NCI-H774 (cell line): ENCODE data around the gene SHC3.

Experiments used
- DNase-seq: peaks from one replicate; lab custom pipeline; 2025; lab: John Stamatoyannopoulos, UW

Gene SHC3

GRCh38 chr9:89186960-89187359, 8.3 kb upstream of the SHC3 start:
- no peak for DNase-seq

GRCh38 chr9:89185980-89186379, 7.4 kb upstream of the SHC3 start:
- DNase-seq = no peak

- DNase-seq = no peak
These were observed 4.5 kb upstream of the SHC3 start for GRCh38 chr9:89183146-89183545.

- no peak for DNase-seq
These were observed 3.8 kb upstream of the SHC3 start for GRCh38 chr9:89182369-89182768.

- DNase-seq = peak; percentile 89
These were observed 1.5 kb upstream of the SHC3 start for GRCh38 chr9:89179895-89180734.

GRCh38 chr9:89179540-89179894, 899 bp upstream of the SHC3 start:
- DNase-seq = no peak

GRCh38 chr9:89178830-89179539, 367 bp upstream of the SHC3 start:
- no peak for DNase-seq

- DNase-seq = no peak
These were observed 1.3 kb downstream of the SHC3 start for GRCh38 chr9:89177012-89177943.

GRCh38 chr9:89175828-89176261, 2.8 kb downstream of the SHC3 start:
- no peak for DNase-seq

- no peak for DNase-seq
These were observed 4.3 kb downstream of the SHC3 start for GRCh38 chr9:89174291-89174690.

- DNase-seq = no peak
These were observed 5.5 kb downstream of the SHC3 start for GRCh38 chr9:89173072-89173471.

- no peak for DNase-seq
These were observed 6.2 kb downstream of the SHC3 start for GRCh38 chr9:89172398-89172797.

- DNase-seq = no peak
These were observed 6.9 kb downstream of the SHC3 start for GRCh38 chr9:89171693-89172092.

- no peak for DNase-seq
These were observed 7.4 kb downstream of the SHC3 start for GRCh38 chr9:89171231-89171630.

- DNase-seq = no peak
These were observed 9.5 kb downstream of the SHC3 start for GRCh38 chr9:89168901-89169813.

- DNase-seq = no peak
These were observed 10.8 kb downstream of the SHC3 start for GRCh38 chr9:89167788-89168187.

GRCh38 chr9:89166852-89167251, 11.8 kb downstream of the SHC3 start:
- DNase-seq = no peak

- no peak for DNase-seq
These were observed 12.7 kb downstream of the SHC3 start for GRCh38 chr9:89165880-89166279.

- no peak for DNase-seq
These were observed 13.3 kb downstream of the SHC3 start for GRCh38 chr9:89165341-89165740.

GRCh38 chr9:89161221-89161620, 17.4 kb downstream of the SHC3 start:
- no peak for DNase-seq

GRCh38 chr9:89160806-89161205, 17.8 kb downstream of the SHC3 start:
- DNase-seq = no peak
